ENCODE data around the gene PSMG4.

- no peak for TF ChIP-seq EZH2phosphoT487 (IDR thresholded peaks at IDR 0.05; ENCODE audit: low read depth)
- TF ChIP-seq, protein P1, sequence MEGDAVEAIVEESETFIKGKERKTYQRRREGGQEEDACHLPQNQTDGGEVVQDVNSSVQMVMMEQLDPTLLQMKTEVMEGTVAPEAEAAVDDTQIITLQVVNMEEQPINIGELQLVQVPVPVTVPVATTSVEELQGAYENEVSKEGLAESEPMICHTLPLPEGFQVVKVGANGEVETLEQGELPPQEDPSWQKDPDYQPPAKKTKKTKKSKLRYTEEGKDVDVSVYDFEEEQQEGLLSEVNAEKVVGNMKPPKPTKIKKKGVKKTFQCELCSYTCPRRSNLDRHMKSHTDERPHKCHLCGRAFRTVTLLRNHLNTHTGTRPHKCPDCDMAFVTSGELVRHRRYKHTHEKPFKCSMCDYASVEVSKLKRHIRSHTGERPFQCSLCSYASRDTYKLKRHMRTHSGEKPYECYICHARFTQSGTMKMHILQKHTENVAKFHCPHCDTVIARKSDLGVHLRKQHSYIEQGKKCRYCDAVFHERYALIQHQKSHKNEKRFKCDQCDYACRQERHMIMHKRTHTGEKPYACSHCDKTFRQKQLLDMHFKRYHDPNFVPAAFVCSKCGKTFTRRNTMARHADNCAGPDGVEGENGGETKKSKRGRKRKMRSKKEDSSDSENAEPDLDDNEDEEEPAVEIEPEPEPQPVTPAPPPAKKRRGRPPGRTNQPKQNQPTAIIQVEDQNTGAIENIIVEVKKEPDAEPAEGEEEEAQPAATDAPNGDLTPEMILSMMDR (IDR thresholded peaks at IDR 0.05; ENCODE audit: low read depth, low read length), result peak; percentile 77
These were observed 7.1 kb upstream of the PSMG4 start for GRCh38 chr6:3251462-3252314.

Measured in OCI-LY3 (cell line).